ENCODE measurements around the gene BCAN. TPM values are rescaled to one million over a fixed set of nuclear protein-coding genes. Genes with fewer than 3 reads are reported as not detected.

The BCAN gene
- total and polyA plus RNA-seq, 2 of the 8 experiments (the other 6 are each of a cell fraction or from before 2014, with no cell fraction given) = 4.5 to 24.0 TPM

DNA sequence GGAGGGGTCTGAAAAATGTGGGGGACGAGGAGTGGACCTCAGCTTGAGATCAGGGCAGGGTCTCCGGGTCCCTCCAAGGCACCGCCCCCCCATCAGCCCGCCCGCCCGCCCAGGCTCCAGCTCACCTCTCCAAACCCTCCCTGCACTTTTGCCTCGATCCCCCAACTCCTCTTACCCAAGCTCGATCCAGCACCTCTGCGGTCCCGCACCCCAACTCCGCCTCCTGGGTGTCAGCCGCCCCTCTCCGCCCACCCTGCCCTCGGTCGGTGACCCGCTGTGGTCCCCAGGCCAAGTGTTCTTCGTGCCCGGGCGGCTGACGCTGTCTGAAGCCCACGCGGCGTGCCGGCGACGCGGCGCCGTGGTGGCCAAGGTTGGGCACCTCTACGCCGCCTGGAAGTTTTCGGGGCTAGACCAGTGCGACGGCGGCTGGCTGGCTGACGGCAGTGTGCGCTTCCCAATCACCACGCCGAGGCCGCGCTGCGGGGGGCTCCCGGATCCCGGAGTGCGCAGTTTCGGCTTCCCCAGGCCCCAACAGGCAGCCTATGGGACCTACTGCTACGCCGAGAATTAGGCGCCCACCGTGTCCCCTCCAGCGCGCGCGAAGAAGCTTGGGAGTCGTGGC, 17.0 kb upstream of the BCAN start (continued):
- TF ChIP-seq, protein P1, sequence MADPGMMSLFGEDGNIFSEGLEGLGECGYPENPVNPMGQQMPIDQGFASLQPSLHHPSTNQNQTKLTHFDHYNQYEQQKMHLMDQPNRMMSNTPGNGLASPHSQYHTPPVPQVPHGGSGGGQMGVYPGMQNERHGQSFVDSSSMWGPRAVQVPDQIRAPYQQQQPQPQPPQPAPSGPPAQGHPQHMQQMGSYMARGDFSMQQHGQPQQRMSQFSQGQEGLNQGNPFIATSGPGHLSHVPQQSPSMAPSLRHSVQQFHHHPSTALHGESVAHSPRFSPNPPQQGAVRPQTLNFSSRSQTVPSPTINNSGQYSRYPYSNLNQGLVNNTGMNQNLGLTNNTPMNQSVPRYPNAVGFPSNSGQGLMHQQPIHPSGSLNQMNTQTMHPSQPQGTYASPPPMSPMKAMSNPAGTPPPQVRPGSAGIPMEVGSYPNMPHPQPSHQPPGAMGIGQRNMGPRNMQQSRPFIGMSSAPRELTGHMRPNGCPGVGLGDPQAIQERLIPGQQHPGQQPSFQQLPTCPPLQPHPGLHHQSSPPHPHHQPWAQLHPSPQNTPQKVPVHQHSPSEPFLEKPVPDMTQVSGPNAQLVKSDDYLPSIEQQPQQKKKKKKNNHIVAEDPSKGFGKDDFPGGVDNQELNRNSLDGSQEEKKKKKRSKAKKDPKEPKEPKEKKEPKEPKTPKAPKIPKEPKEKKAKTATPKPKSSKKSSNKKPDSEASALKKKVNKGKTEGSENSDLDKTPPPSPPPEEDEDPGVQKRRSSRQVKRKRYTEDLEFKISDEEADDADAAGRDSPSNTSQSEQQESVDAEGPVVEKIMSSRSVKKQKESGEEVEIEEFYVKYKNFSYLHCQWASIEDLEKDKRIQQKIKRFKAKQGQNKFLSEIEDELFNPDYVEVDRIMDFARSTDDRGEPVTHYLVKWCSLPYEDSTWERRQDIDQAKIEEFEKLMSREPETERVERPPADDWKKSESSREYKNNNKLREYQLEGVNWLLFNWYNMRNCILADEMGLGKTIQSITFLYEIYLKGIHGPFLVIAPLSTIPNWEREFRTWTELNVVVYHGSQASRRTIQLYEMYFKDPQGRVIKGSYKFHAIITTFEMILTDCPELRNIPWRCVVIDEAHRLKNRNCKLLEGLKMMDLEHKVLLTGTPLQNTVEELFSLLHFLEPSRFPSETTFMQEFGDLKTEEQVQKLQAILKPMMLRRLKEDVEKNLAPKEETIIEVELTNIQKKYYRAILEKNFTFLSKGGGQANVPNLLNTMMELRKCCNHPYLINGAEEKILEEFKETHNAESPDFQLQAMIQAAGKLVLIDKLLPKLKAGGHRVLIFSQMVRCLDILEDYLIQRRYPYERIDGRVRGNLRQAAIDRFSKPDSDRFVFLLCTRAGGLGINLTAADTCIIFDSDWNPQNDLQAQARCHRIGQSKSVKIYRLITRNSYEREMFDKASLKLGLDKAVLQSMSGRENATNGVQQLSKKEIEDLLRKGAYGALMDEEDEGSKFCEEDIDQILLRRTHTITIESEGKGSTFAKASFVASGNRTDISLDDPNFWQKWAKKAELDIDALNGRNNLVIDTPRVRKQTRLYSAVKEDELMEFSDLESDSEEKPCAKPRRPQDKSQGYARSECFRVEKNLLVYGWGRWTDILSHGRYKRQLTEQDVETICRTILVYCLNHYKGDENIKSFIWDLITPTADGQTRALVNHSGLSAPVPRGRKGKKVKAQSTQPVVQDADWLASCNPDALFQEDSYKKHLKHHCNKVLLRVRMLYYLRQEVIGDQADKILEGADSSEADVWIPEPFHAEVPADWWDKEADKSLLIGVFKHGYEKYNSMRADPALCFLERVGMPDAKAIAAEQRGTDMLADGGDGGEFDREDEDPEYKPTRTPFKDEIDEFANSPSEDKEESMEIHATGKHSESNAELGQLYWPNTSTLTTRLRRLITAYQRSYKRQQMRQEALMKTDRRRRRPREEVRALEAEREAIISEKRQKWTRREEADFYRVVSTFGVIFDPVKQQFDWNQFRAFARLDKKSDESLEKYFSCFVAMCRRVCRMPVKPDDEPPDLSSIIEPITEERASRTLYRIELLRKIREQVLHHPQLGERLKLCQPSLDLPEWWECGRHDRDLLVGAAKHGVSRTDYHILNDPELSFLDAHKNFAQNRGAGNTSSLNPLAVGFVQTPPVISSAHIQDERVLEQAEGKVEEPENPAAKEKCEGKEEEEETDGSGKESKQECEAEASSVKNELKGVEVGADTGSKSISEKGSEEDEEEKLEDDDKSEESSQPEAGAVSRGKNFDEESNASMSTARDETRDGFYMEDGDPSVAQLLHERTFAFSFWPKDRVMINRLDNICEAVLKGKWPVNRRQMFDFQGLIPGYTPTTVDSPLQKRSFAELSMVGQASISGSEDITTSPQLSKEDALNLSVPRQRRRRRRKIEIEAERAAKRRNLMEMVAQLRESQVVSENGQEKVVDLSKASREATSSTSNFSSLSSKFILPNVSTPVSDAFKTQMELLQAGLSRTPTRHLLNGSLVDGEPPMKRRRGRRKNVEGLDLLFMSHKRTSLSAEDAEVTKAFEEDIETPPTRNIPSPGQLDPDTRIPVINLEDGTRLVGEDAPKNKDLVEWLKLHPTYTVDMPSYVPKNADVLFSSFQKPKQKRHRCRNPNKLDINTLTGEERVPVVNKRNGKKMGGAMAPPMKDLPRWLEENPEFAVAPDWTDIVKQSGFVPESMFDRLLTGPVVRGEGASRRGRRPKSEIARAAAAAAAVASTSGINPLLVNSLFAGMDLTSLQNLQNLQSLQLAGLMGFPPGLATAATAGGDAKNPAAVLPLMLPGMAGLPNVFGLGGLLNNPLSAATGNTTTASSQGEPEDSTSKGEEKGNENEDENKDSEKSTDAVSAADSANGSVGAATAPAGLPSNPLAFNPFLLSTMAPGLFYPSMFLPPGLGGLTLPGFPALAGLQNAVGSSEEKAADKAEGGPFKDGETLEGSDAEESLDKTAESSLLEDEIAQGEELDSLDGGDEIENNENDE (IDR thresholded peaks at IDR 0.05; ENCODE audit: insufficient replicate concordance, low read length) = no peak
- TF ChIP-seq, protein P2, sequence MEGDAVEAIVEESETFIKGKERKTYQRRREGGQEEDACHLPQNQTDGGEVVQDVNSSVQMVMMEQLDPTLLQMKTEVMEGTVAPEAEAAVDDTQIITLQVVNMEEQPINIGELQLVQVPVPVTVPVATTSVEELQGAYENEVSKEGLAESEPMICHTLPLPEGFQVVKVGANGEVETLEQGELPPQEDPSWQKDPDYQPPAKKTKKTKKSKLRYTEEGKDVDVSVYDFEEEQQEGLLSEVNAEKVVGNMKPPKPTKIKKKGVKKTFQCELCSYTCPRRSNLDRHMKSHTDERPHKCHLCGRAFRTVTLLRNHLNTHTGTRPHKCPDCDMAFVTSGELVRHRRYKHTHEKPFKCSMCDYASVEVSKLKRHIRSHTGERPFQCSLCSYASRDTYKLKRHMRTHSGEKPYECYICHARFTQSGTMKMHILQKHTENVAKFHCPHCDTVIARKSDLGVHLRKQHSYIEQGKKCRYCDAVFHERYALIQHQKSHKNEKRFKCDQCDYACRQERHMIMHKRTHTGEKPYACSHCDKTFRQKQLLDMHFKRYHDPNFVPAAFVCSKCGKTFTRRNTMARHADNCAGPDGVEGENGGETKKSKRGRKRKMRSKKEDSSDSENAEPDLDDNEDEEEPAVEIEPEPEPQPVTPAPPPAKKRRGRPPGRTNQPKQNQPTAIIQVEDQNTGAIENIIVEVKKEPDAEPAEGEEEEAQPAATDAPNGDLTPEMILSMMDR (IDR thresholded peaks at IDR 0.05; ENCODE audit: control extremely low read depth in 1 of 3, insufficient read depth in 1 of 3, low read depth in 1 of 3, low read length in 3 of 3) = no peak
- TF ChIP-seq BRCA1 (IDR thresholded peaks at IDR 0.05; ENCODE audit: low read depth, low read length) = no peak
- TF ChIP-seq KDM5A (IDR thresholded peaks at IDR 0.05; ENCODE audit: low read length) = no peak
- peak; percentile 44 for TF ChIP-seq EZH2 (IDR thresholded peaks at IDR 0.05; ENCODE audit: low read depth, low read length, severe bottlenecking)

Data from H1 (cell line).